Measurements from ENCODE around the gene RHPN2.
"Not testable (repeated sequence)": the region's sequence is repeated elsewhere in the genome, so short reads cannot be mapped to it uniquely, and the experiment has no call there.

Gene RHPN2

DNA sequence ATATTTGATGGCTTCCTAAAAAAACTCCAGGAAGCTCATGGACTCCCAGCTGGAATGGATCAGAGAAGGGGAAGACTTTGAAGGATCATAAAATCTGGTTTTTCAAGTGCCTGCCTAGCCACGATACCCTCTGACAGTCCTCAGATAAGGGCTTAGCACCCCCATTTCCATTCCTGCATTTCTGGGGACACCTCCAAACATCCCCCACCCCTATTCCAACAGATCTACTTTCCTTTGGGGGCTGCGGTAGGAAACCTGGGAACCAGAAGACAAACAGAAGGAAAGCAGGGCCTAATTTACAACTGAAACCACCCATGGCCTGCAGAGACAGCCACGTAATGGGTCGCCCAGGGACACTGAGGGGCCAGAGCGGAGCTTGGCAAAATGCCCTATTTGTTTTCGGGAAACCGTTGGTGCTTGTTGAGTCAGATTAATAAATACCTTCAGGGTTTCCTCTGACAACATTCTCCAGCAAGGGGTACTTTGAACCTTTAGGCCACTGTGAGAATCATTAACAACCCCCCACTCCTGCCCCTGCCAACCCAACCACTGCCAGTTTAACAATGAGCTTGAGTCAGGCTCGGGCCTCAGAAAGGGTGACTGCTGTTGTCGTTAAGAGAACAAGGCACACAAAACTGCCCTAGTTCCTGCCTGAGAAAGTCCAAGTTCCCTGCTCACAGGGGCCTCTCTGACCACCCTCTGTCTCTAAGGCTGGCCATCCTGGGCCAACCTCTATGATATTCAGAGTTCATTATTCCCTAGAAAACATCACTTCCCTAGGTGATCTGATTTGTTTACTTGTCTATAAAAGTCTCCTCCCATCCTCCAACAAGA is 23.5 kb downstream of the RHPN2 start:
- no peak for DNase-seq (ENCODE audit: extremely low read depth, low read depth)
- TF ChIP-seq, protein P1, sequence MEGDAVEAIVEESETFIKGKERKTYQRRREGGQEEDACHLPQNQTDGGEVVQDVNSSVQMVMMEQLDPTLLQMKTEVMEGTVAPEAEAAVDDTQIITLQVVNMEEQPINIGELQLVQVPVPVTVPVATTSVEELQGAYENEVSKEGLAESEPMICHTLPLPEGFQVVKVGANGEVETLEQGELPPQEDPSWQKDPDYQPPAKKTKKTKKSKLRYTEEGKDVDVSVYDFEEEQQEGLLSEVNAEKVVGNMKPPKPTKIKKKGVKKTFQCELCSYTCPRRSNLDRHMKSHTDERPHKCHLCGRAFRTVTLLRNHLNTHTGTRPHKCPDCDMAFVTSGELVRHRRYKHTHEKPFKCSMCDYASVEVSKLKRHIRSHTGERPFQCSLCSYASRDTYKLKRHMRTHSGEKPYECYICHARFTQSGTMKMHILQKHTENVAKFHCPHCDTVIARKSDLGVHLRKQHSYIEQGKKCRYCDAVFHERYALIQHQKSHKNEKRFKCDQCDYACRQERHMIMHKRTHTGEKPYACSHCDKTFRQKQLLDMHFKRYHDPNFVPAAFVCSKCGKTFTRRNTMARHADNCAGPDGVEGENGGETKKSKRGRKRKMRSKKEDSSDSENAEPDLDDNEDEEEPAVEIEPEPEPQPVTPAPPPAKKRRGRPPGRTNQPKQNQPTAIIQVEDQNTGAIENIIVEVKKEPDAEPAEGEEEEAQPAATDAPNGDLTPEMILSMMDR (IDR thresholded peaks at IDR 0.05; ENCODE audit: low read depth, low read length, missing control alignments) = no peak
- H3K4me3 ChIP-seq (replicated peaks; ENCODE audit: low read depth, low read length) = no peak overlapping the region

DNA sequence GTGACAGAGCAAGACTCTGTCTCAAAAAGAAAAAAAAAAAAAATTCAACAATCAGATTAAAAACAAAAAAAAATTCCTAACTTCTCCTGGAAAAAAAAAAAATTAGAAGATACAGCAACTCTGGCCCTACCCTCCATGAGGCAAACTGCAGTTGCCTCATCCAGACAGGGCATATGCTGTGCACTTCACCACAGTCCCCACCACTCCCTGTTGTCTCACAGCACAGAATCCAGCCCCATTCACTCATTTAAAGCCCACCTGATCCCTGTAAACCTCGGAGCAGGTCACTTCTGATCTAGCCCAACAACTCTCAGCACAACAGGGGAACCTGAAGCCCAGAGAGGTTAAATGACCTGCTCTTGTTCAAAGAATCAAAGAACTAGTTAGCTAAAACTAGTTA is 24.9 kb downstream of the RHPN2 start:
- DNase-seq (ENCODE audit: extremely low read depth, low read depth) = no peak
- no peak overlapping the region for H3K4me3 ChIP-seq (replicated peaks; ENCODE audit: low read depth, low read length)
- TF ChIP-seq, protein P1 (IDR thresholded peaks at IDR 0.05; ENCODE audit: low read depth, low read length, missing control alignments) = no peak

DNA sequence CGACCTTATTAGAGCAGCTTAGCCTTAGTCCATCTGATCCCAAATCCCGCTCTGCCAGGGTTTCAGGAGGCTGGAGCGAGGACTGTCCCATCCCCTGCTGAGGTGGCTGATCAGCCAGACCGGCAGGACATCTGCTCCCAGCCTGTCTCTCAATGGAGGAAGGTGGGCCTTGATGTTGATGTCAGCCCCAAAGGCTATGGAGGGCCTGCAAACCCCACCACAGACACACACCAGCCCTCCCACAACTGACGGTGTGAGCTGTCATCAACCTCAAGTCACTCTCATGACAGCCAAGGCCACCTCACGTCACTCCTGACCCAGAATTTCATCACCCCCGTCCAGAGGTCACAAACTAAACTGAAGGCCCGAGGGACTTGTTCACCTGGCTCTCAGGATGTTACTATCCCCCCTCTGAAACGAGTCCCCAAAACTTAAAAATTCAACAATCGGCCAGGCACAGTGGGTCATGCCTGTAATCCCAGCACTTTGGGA is 25.5 kb downstream of the RHPN2 start:
- DNase-seq (ENCODE audit: extremely low read depth, low read depth) = no peak
- no peak overlapping the region for H3K4me3 ChIP-seq (replicated peaks; ENCODE audit: low read depth, low read length)
- TF ChIP-seq, protein P1 (IDR thresholded peaks at IDR 0.05; ENCODE audit: low read depth, low read length, missing control alignments) = no peak

DNA sequence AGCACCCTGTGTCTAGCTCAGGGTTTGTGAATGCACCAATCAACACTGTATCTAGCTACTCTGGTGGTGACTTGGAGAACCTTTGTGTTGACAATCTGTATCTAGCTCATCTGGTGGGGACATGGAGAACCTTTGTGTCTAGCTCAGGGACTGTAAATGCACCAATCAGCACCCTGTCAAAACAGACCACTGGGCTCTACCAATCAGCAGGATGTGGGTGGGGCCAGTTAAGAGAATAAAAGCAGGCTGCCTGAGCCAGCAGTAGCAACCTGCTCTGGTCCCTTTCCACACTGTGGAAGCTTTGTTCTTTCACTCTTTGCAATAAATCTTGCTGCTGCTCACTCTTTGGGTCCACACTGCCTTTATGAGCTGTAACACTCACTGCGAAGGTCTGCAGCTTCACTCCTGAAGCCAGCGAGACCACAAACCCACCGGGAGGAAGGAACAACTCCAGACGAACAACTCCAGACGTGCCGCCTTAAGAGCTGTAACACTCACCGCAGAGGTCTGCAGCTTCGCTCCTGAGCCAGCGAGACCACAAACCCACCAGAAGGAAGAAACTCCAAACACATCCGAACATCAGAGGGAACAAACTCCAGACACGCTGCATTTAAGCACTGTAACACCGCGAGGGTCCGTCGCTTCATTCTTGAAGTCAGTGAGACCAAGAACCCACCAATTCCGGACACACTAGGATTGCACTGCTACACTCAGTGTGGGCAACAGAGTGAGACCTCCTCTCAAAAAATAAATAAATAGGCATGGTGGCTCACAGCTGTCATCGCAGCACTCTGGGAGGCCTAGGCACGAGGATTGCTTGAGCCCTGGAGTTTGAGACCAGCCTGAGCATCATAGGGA is 27.3 kb downstream of the RHPN2 start:
- not testable (repeated sequence) for DNase-seq (ENCODE audit: extremely low read depth, low read depth); H3K4me3 ChIP-seq (replicated peaks; ENCODE audit: low read depth, low read length)

DNA sequence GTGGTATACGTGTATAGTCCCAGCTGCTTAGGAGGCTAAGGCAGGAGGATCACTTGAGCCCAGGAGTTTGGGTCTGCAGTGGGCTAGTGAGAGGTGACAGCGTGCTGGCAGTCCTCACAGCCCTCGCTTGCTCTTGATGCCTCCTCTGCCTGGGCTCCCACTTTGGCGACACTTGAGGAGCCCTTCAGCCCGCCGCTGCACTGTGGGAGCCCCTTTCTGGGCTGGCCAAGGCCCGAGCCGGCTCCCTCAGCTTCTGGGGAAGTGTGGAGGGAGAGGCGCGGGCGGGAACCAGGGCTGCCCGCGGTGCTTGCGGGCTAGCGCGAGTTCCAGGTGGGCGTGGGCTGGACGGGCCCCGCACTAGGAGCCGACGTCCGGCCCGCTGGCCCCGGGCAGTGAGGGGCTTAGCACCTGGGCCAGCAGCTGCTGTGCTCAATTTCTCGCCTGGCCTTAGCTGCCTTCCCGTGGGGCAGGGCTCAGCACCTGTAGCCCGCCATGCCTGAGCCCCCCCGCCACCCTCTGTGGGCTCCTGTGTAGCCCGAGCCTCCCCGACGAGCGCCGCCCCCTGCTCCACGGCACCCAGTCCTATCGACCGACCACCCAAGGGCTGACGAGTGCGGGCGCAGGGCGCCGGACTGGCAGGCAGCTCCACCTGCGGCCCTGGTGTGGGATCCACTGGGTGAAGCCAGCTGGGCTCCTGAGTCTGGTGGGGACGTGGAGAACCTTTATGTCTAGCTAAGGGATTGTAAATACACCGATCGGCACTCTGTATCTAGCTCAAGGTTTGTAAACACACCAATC is 28.1 kb downstream of the RHPN2 start:
- H3K4me3 ChIP-seq (replicated peaks; ENCODE audit: low read depth, low read length); DNase-seq (ENCODE audit: extremely low read depth, low read depth): not testable (repeated sequence)

DNA sequence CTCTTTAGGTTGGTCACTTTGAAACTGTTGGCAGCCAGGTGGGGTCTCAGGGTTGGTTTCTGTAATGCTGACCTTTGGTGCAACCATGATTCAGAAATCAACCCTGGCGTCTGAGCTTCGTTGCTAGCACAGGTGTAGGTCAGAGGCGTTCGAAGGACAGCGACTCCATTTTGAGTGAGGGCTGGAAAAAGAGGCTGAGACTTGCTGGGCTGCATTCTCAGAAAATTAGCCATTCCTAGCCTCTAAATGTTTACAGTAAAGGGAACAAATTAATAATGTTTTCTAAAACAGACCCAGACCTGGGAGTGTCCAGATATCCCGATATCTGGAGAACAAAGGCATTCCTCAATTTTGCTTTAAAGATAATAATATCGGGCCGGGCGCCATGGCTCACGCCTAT is 29.2 kb downstream of the RHPN2 start:
- TF ChIP-seq, protein P1 (IDR thresholded peaks at IDR 0.05; ENCODE audit: low read depth, low read length, missing control alignments) = no peak
- DNase-seq (ENCODE audit: extremely low read depth, low read depth) = no peak
- H3K4me3 ChIP-seq (replicated peaks; ENCODE audit: low read depth, low read length) = no peak overlapping the region

DNA sequence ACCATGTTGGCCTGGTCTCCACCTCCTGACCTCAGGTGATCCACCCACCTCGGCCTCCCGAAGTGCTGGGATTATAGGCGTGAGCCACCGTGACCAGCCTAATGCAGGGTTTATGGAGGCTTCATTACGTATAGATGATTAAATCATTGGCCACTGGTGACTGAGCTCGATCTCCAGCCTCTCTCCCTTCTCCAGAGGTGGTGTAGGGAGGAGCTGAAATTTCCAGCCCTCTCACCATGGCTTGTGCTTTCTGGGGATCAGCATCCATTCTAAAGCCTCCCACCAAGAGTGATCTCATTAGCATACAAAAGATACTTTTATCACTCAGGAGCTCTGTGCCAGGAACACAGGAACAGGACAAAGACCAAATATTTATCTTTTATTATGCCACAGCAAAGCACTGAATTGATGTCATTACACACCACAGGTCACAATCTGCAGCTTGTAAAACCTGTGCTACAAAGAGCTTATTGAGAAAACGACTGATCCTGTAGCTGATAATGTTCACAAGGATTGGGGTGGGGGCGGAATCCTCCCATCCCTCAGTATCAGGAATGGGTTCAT is 32.4 kb downstream of the RHPN2 start:
- no peak for DNase-seq (ENCODE audit: extremely low read depth, low read depth)
- H3K4me3 ChIP-seq (replicated peaks; ENCODE audit: low read depth, low read length) = no peak overlapping the region
- TF ChIP-seq, protein P1 (IDR thresholded peaks at IDR 0.05; ENCODE audit: low read depth, low read length, missing control alignments) = no peak

Data from HFF-Myc (cell line).